Vagina (tissue), 2 donors: ENCODE data around the gene SP140L.

Source experiments
- POLR2AphosphoS5 ChIP-seq, 2 donors: sonication (generic); formaldehyde crosslinking; IDR thresholded peaks; one replicate each; pipeline ENCODE4 v1.9.0; 2017; ENCODE audit warnings: antibody characterized with exemption in 2 of 2, mild to moderate bottlenecking in 2 of 2, low read depth in 1 of 2; ENCODE audit not compliant: insufficient read depth in 1 of 2
- TF ChIP-seq, protein P1 (sequence below), 3 experiments: fragments of 450-650 bp in 2 of 3; fragments of 200-600 bp in 1 of 3; sonication (generic) in 1 of 3; IDR thresholded peaks; one replicate each; pipeline ENCODE4 v1.5.1; 2017 to 2019; ENCODE audit warnings: antibody characterized with exemption in 3 of 3, mild to moderate bottlenecking in 2 of 3, moderate library complexity in 2 of 3

DNA sequence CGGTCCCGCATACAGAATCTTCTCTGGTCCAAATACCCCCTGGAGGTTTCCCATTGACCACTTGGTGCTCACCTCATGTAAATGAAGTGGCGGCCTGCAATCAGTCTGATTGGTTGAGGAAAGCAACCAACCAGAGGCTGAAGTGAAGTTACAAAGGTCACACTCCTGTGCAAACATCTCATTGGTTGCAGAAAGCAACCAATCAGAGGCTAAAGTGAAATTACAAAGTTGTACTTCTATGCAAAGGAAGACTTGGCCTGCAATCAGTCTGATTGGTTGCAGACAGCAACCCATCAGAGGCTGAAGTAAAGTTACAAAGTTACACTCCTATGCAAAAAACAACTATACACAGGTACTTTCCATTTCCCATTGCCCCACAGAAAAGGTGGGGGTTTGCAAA, 86.5 kb downstream of the SP140L start:
- TF ChIP-seq, protein P1, sequence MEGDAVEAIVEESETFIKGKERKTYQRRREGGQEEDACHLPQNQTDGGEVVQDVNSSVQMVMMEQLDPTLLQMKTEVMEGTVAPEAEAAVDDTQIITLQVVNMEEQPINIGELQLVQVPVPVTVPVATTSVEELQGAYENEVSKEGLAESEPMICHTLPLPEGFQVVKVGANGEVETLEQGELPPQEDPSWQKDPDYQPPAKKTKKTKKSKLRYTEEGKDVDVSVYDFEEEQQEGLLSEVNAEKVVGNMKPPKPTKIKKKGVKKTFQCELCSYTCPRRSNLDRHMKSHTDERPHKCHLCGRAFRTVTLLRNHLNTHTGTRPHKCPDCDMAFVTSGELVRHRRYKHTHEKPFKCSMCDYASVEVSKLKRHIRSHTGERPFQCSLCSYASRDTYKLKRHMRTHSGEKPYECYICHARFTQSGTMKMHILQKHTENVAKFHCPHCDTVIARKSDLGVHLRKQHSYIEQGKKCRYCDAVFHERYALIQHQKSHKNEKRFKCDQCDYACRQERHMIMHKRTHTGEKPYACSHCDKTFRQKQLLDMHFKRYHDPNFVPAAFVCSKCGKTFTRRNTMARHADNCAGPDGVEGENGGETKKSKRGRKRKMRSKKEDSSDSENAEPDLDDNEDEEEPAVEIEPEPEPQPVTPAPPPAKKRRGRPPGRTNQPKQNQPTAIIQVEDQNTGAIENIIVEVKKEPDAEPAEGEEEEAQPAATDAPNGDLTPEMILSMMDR (IDR thresholded peaks at IDR 0.05) = no peak
- no peak for TF ChIP-seq POLR2AphosphoS5 (IDR thresholded peaks at IDR 0.05; ENCODE audit: insufficient read depth in 1 of 2, low read depth in 1 of 2)
